Stimulated activated CD4-positive, alpha-beta T cell treated with anti-CD3 and anti-CD28 coated beads, Interleukin-15, amount 100 ng/mL, for 24 hours (primary cell): ENCODE results near the gene PTPN1.
A peak's percentile ranks its signal among the peaks of the same experiment; 100 is the strongest.

Source experiments
- DNase-seq: peaks from one replicate; pipeline ENCODE4 v3.0.0-alpha.2; 2020

The PTPN1 gene

GRCh38 chr20:50578778-50579165 is 68.6 kb downstream of the PTPN1 start:
- no peak for DNase-seq

- no peak for DNase-seq
These were observed 69.3 kb downstream of the PTPN1 start for GRCh38 chr20:50579511-50579910.

- DNase-seq = peak; percentile 63
These were observed 70.0 kb downstream of the PTPN1 start for GRCh38 chr20:50580016-50580747.

- DNase-seq = no peak
These were observed 70.8 kb downstream of the PTPN1 start for GRCh38 chr20:50580842-50581544.

GRCh38 chr20:50582092-50582491 is 71.9 kb downstream of the PTPN1 start:
- DNase-seq = no peak

GRCh38 chr20:50582591-50583234 is 72.5 kb downstream of the PTPN1 start:
- no peak for DNase-seq

- DNase-seq = no peak
These were observed 73.4 kb downstream of the PTPN1 start for GRCh38 chr20:50583442-50584150.

GRCh38 chr20:50584687-50585086 is 74.5 kb downstream of the PTPN1 start:
- DNase-seq = no peak

GRCh38 chr20:50585214-50585613 is 75.0 kb downstream of the PTPN1 start:
- DNase-seq = no peak

GRCh38 chr20:50585678-50586077 is 75.5 kb downstream of the PTPN1 start:
- no peak for DNase-seq

- DNase-seq = no peak
These were observed 76.5 kb downstream of the PTPN1 start for GRCh38 chr20:50586531-50587232.

GRCh38 chr20:50587291-50587961 is 77.2 kb downstream of the PTPN1 start:
- no peak for DNase-seq

- DNase-seq = peak; percentile 84
These were observed 78.0 kb downstream of the PTPN1 start for GRCh38 chr20:50588034-50588736.

- no peak for DNase-seq
These were observed 79.6 kb downstream of the PTPN1 start for GRCh38 chr20:50589548-50590347.

GRCh38 chr20:50590348-50590664 is 80.1 kb downstream of the PTPN1 start:
- no peak for DNase-seq

- DNase-seq = no peak
These were observed 81.2 kb downstream of the PTPN1 start for GRCh38 chr20:50591233-50591852.

GRCh38 chr20:50592282-50593004 is 82.3 kb downstream of the PTPN1 start:
- no peak for DNase-seq

GRCh38 chr20:50593005-50593335 is 82.8 kb downstream of the PTPN1 start:
- no peak for DNase-seq

- no peak for DNase-seq
These were observed 84.0 kb downstream of the PTPN1 start for GRCh38 chr20:50594231-50594590.
